Measurements from ENCODE around the gene CDRT15L2.

DNA sequence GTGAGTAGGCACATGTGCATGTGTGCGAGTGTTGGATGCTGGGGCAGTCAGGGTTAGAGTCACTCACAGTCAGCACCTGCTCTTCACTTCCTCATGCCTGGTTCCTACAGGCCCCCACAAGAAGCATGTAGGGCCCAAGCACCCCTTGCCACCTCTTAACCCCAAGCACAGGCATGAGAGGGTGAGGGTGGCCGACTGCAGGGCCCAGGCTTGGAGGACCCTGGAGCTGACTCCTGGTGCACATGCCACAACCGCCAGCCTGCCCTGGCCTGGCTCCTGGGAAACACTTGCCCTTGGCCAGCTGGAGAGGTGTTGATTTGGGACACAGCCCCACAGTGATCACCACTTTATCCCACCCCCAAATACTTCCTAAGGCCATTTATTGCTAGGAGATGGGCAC lies 16.9 kb upstream of the CDRT15L2 start:
- TF ChIP-seq, protein P1, sequence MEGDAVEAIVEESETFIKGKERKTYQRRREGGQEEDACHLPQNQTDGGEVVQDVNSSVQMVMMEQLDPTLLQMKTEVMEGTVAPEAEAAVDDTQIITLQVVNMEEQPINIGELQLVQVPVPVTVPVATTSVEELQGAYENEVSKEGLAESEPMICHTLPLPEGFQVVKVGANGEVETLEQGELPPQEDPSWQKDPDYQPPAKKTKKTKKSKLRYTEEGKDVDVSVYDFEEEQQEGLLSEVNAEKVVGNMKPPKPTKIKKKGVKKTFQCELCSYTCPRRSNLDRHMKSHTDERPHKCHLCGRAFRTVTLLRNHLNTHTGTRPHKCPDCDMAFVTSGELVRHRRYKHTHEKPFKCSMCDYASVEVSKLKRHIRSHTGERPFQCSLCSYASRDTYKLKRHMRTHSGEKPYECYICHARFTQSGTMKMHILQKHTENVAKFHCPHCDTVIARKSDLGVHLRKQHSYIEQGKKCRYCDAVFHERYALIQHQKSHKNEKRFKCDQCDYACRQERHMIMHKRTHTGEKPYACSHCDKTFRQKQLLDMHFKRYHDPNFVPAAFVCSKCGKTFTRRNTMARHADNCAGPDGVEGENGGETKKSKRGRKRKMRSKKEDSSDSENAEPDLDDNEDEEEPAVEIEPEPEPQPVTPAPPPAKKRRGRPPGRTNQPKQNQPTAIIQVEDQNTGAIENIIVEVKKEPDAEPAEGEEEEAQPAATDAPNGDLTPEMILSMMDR (IDR thresholded peaks at IDR 0.05 in 2 of 3, conservative IDR thresholded peaks at IDR 0.05 in 1 of 3; ENCODE audit: insufficient read depth in 2 of 3, low read depth in 1 of 3, low read length in 3 of 3): no peak
- TF ChIP-seq, protein P2, sequence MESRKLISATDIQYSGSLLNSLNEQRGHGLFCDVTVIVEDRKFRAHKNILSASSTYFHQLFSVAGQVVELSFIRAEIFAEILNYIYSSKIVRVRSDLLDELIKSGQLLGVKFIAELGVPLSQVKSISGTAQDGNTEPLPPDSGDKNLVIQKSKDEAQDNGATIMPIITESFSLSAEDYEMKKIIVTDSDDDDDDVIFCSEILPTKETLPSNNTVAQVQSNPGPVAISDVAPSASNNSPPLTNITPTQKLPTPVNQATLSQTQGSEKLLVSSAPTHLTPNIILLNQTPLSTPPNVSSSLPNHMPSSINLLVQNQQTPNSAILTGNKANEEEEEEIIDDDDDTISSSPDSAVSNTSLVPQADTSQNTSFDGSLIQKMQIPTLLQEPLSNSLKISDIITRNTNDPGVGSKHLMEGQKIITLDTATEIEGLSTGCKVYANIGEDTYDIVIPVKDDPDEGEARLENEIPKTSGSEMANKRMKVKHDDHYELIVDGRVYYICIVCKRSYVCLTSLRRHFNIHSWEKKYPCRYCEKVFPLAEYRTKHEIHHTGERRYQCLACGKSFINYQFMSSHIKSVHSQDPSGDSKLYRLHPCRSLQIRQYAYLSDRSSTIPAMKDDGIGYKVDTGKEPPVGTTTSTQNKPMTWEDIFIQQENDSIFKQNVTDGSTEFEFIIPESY (CRISPR knock-in tag; IDR thresholded peaks at IDR 0.05): no peak
- TF ChIP-seq, protein P3, sequence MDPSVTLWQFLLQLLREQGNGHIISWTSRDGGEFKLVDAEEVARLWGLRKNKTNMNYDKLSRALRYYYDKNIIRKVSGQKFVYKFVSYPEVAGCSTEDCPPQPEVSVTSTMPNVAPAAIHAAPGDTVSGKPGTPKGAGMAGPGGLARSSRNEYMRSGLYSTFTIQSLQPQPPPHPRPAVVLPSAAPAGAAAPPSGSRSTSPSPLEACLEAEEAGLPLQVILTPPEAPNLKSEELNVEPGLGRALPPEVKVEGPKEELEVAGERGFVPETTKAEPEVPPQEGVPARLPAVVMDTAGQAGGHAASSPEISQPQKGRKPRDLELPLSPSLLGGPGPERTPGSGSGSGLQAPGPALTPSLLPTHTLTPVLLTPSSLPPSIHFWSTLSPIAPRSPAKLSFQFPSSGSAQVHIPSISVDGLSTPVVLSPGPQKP (CRISPR knock-in tag; IDR thresholded peaks at IDR 0.05): no peak
- TF ChIP-seq JUND (IDR thresholded peaks at IDR 0.05; ENCODE audit: borderline replicate concordance, low read depth, low read length): no peak
- no peak for TF ChIP-seq JUND (tag; IDR thresholded peaks at IDR 0.05; ENCODE audit: borderline replicate concordance, low read depth, low read length)
- TF ChIP-seq ZBTB7A (IDR thresholded peaks at IDR 0.05; ENCODE audit: borderline replicate concordance, control insufficient read depth, low read depth, low read length): no peak
- no peak for TF ChIP-seq TCF7 (IDR thresholded peaks at IDR 0.05; ENCODE audit: borderline replicate concordance)
- TF ChIP-seq RUNX1 (IDR thresholded peaks at IDR 0.05; ENCODE audit: low read depth): no peak
